DOHH2 (cell line): ENCODE data around the gene AZGP1.

Experiments used
- EZH2phosphoT487 ChIP-seq: fragments of 200-600 bp; sonication (generic); IDR thresholded peaks from 2 replicates; pipeline ENCODE4 v1.6.1; 2017; ENCODE audit warnings: borderline replicate concordance, mild to moderate bottlenecking, antibody characterized with exemption, low read length, moderate library complexity, mixed read lengths
- TF ChIP-seq, protein P1 (sequence below): fragments of 200-600 bp; sonication (generic); IDR thresholded peaks from one replicate; pipeline ENCODE4 v1.5.1; 2014; ENCODE audit warnings: antibody characterized with exemption, mild to moderate bottlenecking, low read depth, low read length; ENCODE audit not compliant: poor library complexity, severe bottlenecking

DNA sequence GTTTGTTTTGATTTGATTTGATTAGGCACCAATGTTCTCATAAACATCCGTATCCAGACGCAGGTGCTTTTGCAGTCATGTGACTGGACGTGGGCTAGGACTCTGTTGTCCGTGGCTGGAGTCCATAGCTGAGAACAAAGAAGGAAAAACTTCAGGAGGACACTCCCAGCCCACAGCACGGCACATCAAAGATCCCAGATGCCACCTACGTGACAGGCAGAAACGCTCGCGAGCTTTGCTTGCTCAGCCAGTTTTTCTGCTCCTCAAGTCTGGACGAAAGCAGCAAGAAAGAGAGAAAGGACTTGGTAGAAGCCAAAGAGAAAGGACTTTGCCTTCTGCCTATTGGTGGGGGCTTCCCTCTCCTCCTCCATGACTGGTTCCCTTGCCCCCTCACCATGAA, 32.7 kb upstream of the AZGP1 start:
- TF ChIP-seq, protein P1, sequence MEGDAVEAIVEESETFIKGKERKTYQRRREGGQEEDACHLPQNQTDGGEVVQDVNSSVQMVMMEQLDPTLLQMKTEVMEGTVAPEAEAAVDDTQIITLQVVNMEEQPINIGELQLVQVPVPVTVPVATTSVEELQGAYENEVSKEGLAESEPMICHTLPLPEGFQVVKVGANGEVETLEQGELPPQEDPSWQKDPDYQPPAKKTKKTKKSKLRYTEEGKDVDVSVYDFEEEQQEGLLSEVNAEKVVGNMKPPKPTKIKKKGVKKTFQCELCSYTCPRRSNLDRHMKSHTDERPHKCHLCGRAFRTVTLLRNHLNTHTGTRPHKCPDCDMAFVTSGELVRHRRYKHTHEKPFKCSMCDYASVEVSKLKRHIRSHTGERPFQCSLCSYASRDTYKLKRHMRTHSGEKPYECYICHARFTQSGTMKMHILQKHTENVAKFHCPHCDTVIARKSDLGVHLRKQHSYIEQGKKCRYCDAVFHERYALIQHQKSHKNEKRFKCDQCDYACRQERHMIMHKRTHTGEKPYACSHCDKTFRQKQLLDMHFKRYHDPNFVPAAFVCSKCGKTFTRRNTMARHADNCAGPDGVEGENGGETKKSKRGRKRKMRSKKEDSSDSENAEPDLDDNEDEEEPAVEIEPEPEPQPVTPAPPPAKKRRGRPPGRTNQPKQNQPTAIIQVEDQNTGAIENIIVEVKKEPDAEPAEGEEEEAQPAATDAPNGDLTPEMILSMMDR: no peak
- TF ChIP-seq EZH2phosphoT487: no peak
